ENCODE results near the gene CAPN6. TPM values are rescaled to one million over a fixed set of nuclear protein-coding genes. Genes with fewer than 3 reads are reported as not detected.

Gene CAPN6
- polyA plus RNA-seq (2013, experiment 1 of 2) = 9.0 TPM
- 9.8 TPM for polyA plus RNA-seq (2013, experiment 2 of 2)

DNA sequence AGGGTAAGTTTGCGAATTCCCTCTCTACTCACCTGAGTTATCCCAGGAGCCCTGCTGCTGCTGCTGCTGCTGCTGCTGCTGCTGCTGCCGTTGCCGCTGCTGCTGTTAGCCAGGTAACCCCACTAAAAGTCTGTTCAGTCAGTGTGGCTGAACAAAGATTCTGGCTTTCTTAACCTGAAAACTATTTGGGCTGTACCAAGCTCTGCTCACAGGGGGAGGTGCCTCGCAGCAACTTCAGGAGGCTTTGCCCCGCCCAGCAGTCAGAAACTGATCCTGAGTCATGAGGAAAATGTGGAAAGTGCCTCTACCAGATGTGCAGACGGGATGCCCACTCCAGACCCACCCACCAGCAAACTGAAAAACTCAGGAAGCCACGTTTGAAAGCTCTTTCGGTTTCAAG, at the start of gene CAPN6:
TSS of gene CAPN6 (minus strand) at position 145 of the 400 bp plus-strand sequence. CDS start 6,547 bp downstream, outside the sequence.
- Histone ChIP-seq H3K27me3 (ENCODE audit: insufficient read depth, low read length, poor library complexity) (no peaks in the 10 kb centered on the region), H3K4me2 (ENCODE audit: low read length) (no peak within 1 kb of the TSS), H4K5ac (ENCODE audit: low read length) (no peak within 1 kb of the TSS), H3K27ac (ENCODE audit: low read depth, low read length) (no peak within 1 kb of the TSS), H2BK15ac (replicated peaks; ENCODE audit: low read depth) (no peak within 1 kb of the TSS), H2BK5ac (ENCODE audit: low read length) (no peak within 1 kb of the TSS), H3K56ac (ENCODE audit: low read length) (no peak within 1 kb of the TSS), H2AK5ac (ENCODE audit: low read length) (no peak within 1 kb of the TSS), H3K9ac (ENCODE audit: low read length) (no peak within 1 kb of the TSS), H3K36me3 (ENCODE audit: control insufficient read depth, insufficient read depth, low read length) (no peaks in the 10 kb centered on the region), H3K79me2 (ENCODE audit: control insufficient read depth, insufficient read depth, low read length) (no peaks in the 10 kb centered on the region), H4K8ac (ENCODE audit: low read depth, low read length) (no peak within 1 kb of the TSS), H3K79me1 (ENCODE audit: low read length) (no peaks in the 10 kb centered on the region), H3K4me1 (ENCODE audit: control insufficient read depth, low read depth, low read length) (no peaks in the 10 kb centered on the region), H2BK120ac (ENCODE audit: low read depth, low read length) (no peak within 1 kb of the TSS), H3K4ac (ENCODE audit: low read depth, low read length) (no peak within 1 kb of the TSS), H3K18ac (ENCODE audit: low read length) (no peak within 1 kb of the TSS), H3K4me3 (ENCODE audit: low read length) (no peak within 1 kb of the TSS), H3K23ac (ENCODE audit: low read length) (no peak within 1 kb of the TSS)
- WGBS (ENCODE audit: extremely low coverage, insufficient coverage, low lambda C conversion rate) = no CpG with 5 or more reads among the region's 8 CpGs
- DNase-seq = peak; percentile 78

GRCh38 chrX:111319451-111319850, 49.2 kb upstream of the CAPN6 start:
- no peak overlapping the region for H2BK15ac ChIP-seq (replicated peaks; ENCODE audit: low read depth)
- H3K36me3 ChIP-seq (ENCODE audit: control insufficient read depth, insufficient read depth, low read length) = no peaks in the 10 kb centered on the region
- H2AK5ac ChIP-seq (ENCODE audit: low read length) = no peak overlapping the region
- H3K79me2 ChIP-seq (ENCODE audit: control insufficient read depth, insufficient read depth, low read length) = no peaks in the 10 kb centered on the region
- no peak overlapping the region for H4K8ac ChIP-seq (ENCODE audit: low read depth, low read length)
- H3K18ac ChIP-seq (ENCODE audit: low read length) = no peak overlapping the region
- H2BK5ac ChIP-seq (ENCODE audit: low read length) = no peak overlapping the region
- no peaks in the 10 kb centered on the region for H3K4me1 ChIP-seq (ENCODE audit: control insufficient read depth, low read depth, low read length)
- no peak overlapping the region for H3K9ac ChIP-seq (ENCODE audit: low read length)
- H3K4ac ChIP-seq (ENCODE audit: low read depth, low read length) = no peak overlapping the region
- DNase-seq = peak; percentile 7
- no peak overlapping the region for H3K27ac ChIP-seq (ENCODE audit: low read depth, low read length)
- no peak overlapping the region for H3K4me3 ChIP-seq (ENCODE audit: low read length)
- no CpG with 5 or more reads among the region's 4 CpGs for WGBS (ENCODE audit: extremely low coverage, insufficient coverage, low lambda C conversion rate)
- no peak overlapping the region for H2BK120ac ChIP-seq (ENCODE audit: low read depth, low read length)
- H3K4me2 ChIP-seq (ENCODE audit: low read length) = no peak overlapping the region
- H4K5ac ChIP-seq (ENCODE audit: low read length) = no peak overlapping the region
- H3K27me3 ChIP-seq (ENCODE audit: insufficient read depth, low read length, poor library complexity) = no peaks in the 10 kb centered on the region
- no peak overlapping the region for H3K56ac ChIP-seq (ENCODE audit: low read length)
- no peaks in the 10 kb centered on the region for H3K79me1 ChIP-seq (ENCODE audit: low read length)
- no peak overlapping the region for H3K23ac ChIP-seq (ENCODE audit: low read length)

- Histone ChIP-seq H2AK5ac (ENCODE audit: low read length) (no peak overlapping the region), H3K27me3 (ENCODE audit: insufficient read depth, low read length, poor library complexity) (no peaks in the 10 kb centered on the region), H2BK5ac (ENCODE audit: low read length) (no peak overlapping the region), H3K56ac (ENCODE audit: low read length) (no peak overlapping the region), H3K4ac (ENCODE audit: low read depth, low read length) (no peak overlapping the region), H3K9ac (ENCODE audit: low read length) (no peak overlapping the region), H3K18ac (ENCODE audit: low read length) (no peak overlapping the region), H3K4me3 (ENCODE audit: low read length) (no peak overlapping the region), H3K79me1 (ENCODE audit: low read length) (no peaks in the 10 kb centered on the region), H3K79me2 (ENCODE audit: control insufficient read depth, insufficient read depth, low read length) (no peaks in the 10 kb centered on the region), H4K8ac (ENCODE audit: low read depth, low read length) (no peak overlapping the region), H2BK120ac (ENCODE audit: low read depth, low read length) (no peak overlapping the region), H3K27ac (ENCODE audit: low read depth, low read length) (no peak overlapping the region), H3K4me2 (ENCODE audit: low read length) (no peak overlapping the region), H2BK15ac (replicated peaks; ENCODE audit: low read depth) (no peak overlapping the region), H4K5ac (ENCODE audit: low read length) (no peak overlapping the region), H3K4me1 (ENCODE audit: control insufficient read depth, low read depth, low read length) (no peaks in the 10 kb centered on the region), H3K23ac (ENCODE audit: low read length) (no peak overlapping the region), H3K36me3 (ENCODE audit: control insufficient read depth, insufficient read depth, low read length) (no peaks in the 10 kb centered on the region)
- DNase-seq = no peak
These were observed 48.6 kb upstream of the CAPN6 start for GRCh38 chrX:111318901-111319300.

DNA sequence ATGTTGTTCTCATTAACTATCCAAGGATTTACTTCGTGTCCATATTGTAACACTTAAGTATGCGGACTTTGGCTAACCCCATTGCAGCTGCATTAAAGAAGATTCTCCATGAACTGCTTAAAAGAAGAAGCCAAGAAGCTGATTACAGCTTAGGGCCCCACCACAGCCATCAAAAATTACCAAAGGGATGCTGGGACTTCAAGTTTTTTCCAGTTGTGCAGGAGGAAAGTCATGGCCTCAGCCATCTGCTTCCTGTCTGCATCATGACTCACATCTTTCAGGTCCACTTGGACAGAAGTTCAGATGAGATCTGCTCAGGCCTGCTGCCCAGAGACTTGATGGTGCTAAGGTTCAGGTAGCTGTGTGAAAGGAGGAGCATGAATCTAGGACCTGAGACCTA, 38.8 kb upstream of the CAPN6 start:
- WGBS (ENCODE audit: extremely low coverage, insufficient coverage, low lambda C conversion rate) = no CpG with 5 or more reads among the region's 2 CpGs
- no peaks in the 10 kb centered on the region for H3K4me1 ChIP-seq (ENCODE audit: control insufficient read depth, low read depth, low read length)
- no peaks in the 10 kb centered on the region for H3K36me3 ChIP-seq (ENCODE audit: control insufficient read depth, insufficient read depth, low read length)
- no peak overlapping the region for H4K5ac ChIP-seq (ENCODE audit: low read length)
- H3K23ac ChIP-seq (ENCODE audit: low read length) = no peak overlapping the region
- no peak overlapping the region for H4K8ac ChIP-seq (ENCODE audit: low read depth, low read length)
- no peak overlapping the region for H2BK15ac ChIP-seq (replicated peaks; ENCODE audit: low read depth)
- no peak overlapping the region for H2BK120ac ChIP-seq (ENCODE audit: low read depth, low read length)
- no peak overlapping the region for H3K27ac ChIP-seq (ENCODE audit: low read depth, low read length)
- DNase-seq = no peak
- no peaks in the 10 kb centered on the region for H3K27me3 ChIP-seq (ENCODE audit: insufficient read depth, low read length, poor library complexity)
- no peak overlapping the region for H3K18ac ChIP-seq (ENCODE audit: low read length)
- H3K4ac ChIP-seq (ENCODE audit: low read depth, low read length) = no peak overlapping the region
- no peak overlapping the region for H3K9ac ChIP-seq (ENCODE audit: low read length)
- no peak overlapping the region for H2BK5ac ChIP-seq (ENCODE audit: low read length)
- no peaks in the 10 kb centered on the region for H3K79me1 ChIP-seq (ENCODE audit: low read length)
- H3K4me3 ChIP-seq (ENCODE audit: low read length) = no peak overlapping the region
- no peaks in the 10 kb centered on the region for H3K79me2 ChIP-seq (ENCODE audit: control insufficient read depth, insufficient read depth, low read length)
- H2AK5ac ChIP-seq (ENCODE audit: low read length) = no peak overlapping the region
- H3K56ac ChIP-seq (ENCODE audit: low read length) = no peak overlapping the region
- no peak overlapping the region for H3K4me2 ChIP-seq (ENCODE audit: low read length)

GRCh38 chrX:111308039-111308438, 37.8 kb upstream of the CAPN6 start:
- no peak overlapping the region for H3K27ac ChIP-seq (ENCODE audit: low read depth, low read length)

GRCh38 chrX:111302284-111302683, 32.0 kb upstream of the CAPN6 start:
- Histone ChIP-seq H3K79me1 (ENCODE audit: low read length) (no peaks in the 10 kb centered on the region), H3K9ac (ENCODE audit: low read length) (no peak overlapping the region), H4K8ac (ENCODE audit: low read depth, low read length) (no peak overlapping the region), H3K4me2 (ENCODE audit: low read length) (no peak overlapping the region), H3K27me3 (ENCODE audit: insufficient read depth, low read length, poor library complexity) (no peaks in the 10 kb centered on the region), H3K56ac (ENCODE audit: low read length) (no peak overlapping the region), H3K36me3 (ENCODE audit: control insufficient read depth, insufficient read depth, low read length) (no peaks in the 10 kb centered on the region), H3K79me2 (ENCODE audit: control insufficient read depth, insufficient read depth, low read length) (no peaks in the 10 kb centered on the region), H3K23ac (ENCODE audit: low read length) (no peak overlapping the region), H4K5ac (ENCODE audit: low read length) (no peak overlapping the region), H2BK15ac (replicated peaks; ENCODE audit: low read depth) (no peak overlapping the region), H2BK5ac (ENCODE audit: low read length) (no peak overlapping the region), H3K4me3 (ENCODE audit: low read length) (no peak overlapping the region), H2AK5ac (ENCODE audit: low read length) (no peak overlapping the region), H3K4me1 (ENCODE audit: control insufficient read depth, low read depth, low read length) (no peaks in the 10 kb centered on the region), H3K4ac (ENCODE audit: low read depth, low read length) (no peak overlapping the region), H3K18ac (ENCODE audit: low read length) (no peak overlapping the region), H2BK120ac (ENCODE audit: low read depth, low read length) (no peak overlapping the region), H3K27ac (ENCODE audit: low read depth, low read length) (no peak overlapping the region)
- WGBS (ENCODE audit: extremely low coverage, insufficient coverage, low lambda C conversion rate) = no CpG with 5 or more reads among the region's 2 CpGs
- no peak for DNase-seq

More at GRCh38 chrX:111308039-111308438, 37.8 kb upstream of the CAPN6 start:
- Histone ChIP-seq H3K27me3 (ENCODE audit: insufficient read depth, low read length, poor library complexity) (no peaks in the 10 kb centered on the region), H3K56ac (ENCODE audit: low read length) (no peak overlapping the region), H3K4me1 (ENCODE audit: control insufficient read depth, low read depth, low read length) (no peaks in the 10 kb centered on the region), H2BK5ac (ENCODE audit: low read length) (no peak overlapping the region), H3K36me3 (ENCODE audit: control insufficient read depth, insufficient read depth, low read length) (no peaks in the 10 kb centered on the region), H4K5ac (ENCODE audit: low read length) (no peak overlapping the region), H3K9ac (ENCODE audit: low read length) (no peak overlapping the region), H2AK5ac (ENCODE audit: low read length) (no peak overlapping the region), H3K79me2 (ENCODE audit: control insufficient read depth, insufficient read depth, low read length) (no peaks in the 10 kb centered on the region), H3K4ac (ENCODE audit: low read depth, low read length) (no peak overlapping the region), H3K4me2 (ENCODE audit: low read length) (no peak overlapping the region), H3K18ac (ENCODE audit: low read length) (no peak overlapping the region), H3K23ac (ENCODE audit: low read length) (no peak overlapping the region), H3K4me3 (ENCODE audit: low read length) (no peak overlapping the region), H3K79me1 (ENCODE audit: low read length) (no peaks in the 10 kb centered on the region), H2BK120ac (ENCODE audit: low read depth, low read length) (no peak overlapping the region), H2BK15ac (replicated peaks; ENCODE audit: low read depth) (no peak overlapping the region), H4K8ac (ENCODE audit: low read depth, low read length) (no peak overlapping the region)
- DNase-seq = no peak
- WGBS (ENCODE audit: extremely low coverage, insufficient coverage, low lambda C conversion rate) = no CpG with 5 or more reads among the region's 3 CpGs

All from mesendoderm (in vitro differentiated cells).